GM21825 (cell line): ENCODE measurements around the gene MCOLN1.

Source experiments
- ATAC-seq: cut with Tn5 transposase; IDR thresholded peaks from one replicate; pipeline ENCODE4 v1.9.1; 2021; ENCODE audit warnings: mild to moderate bottlenecking, moderate library complexity; ENCODE audit not compliant: unreplicated experiment

Gene MCOLN1

DNA sequence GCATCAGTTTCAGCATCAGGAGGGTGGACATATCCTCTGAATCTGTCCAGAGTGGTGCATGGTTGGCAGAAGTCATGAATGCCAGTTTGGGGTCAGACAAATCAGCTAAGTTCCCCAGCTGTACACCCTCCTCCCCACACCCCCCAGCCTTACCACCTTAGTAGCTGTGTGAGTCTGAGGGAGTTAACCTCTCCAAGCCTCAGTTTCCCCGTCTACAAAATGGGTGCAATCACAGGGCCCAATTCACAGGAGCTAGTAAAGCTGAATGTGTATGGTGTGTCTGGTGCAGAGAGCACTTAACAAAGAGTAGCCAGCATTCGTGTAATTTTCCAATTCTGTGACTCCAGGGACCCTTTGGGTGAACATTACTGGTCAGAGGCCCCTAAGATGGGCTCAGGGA is 19.9 kb upstream of the MCOLN1 start:
- ATAC-seq = no peak

- no peak for ATAC-seq
Measured at GRCh38 chr19:7504684-7505083, 17.7 kb upstream of the MCOLN1 start.

DNA sequence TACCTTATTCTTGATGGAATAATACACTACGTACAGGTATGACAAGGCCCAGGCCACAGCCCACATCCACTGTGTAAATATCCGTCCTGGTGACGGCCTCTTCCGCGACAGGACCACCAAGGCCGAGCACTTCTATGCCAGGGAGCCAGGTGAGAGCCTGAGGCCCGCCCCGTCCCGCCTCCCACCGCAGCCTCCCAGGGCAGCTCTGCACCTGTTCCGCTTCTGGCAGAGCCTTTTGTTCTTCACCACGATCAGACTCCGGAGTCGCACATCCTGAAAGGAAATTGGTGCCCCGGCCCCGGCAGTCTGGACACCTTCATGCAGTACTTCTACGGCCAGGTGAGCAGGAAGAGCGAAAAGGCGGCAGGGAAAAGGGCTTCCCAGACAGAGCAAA is 17.1 kb upstream of the MCOLN1 start:
- no peak for ATAC-seq

- no peak for ATAC-seq
Measured at GRCh38 chr19:7505682-7506384, 16.6 kb upstream of the MCOLN1 start.

- ATAC-seq = no peak
Measured at GRCh38 chr19:7506385-7507328, 15.8 kb upstream of the MCOLN1 start.

GRCh38 chr19:7507884-7508283 is 14.5 kb upstream of the MCOLN1 start:
- ATAC-seq = no peak

DNA sequence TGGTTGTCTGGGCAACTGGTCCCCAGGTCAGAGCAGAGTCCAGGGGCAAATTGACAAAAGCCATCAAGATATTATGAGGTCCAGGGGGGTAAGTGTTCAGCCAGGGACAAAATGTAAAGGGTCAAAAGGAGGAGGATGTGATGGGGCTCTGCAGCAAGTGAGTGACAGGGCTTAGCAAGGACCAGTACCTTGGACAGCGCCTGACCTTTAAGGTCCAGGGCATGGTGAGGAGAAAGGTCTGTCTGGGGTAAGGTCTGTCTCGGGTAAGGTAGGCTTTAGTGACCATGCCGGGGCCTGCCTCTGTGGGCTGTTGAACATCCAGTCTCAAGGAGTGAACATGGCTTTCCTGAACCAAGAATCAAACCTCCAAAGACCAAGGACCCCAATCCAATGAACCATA is 12.8 kb upstream of the MCOLN1 start:
- no peak for ATAC-seq

DNA sequence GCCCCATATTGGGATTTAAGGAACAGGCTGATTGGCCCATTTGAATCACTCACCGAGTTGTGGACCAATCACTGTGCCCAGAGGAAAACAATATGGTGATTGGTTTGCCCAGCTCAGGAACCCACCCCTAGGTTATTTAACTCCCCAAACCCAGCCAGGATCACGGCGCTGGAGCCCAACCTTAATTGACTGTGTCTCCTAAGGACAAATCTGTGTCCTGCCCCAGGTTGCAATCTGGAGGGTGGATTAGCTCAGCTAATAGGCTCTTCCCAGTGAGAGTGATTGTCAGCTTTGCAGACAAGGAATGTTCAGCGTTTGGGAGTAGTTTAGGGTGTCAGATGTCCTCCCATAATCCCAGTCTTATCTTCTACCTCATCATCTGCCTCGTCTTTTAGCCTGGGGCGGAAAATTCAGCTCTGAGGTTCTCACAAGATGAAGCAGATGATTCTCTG is 10.0 kb upstream of the MCOLN1 start:
- no peak for ATAC-seq

DNA sequence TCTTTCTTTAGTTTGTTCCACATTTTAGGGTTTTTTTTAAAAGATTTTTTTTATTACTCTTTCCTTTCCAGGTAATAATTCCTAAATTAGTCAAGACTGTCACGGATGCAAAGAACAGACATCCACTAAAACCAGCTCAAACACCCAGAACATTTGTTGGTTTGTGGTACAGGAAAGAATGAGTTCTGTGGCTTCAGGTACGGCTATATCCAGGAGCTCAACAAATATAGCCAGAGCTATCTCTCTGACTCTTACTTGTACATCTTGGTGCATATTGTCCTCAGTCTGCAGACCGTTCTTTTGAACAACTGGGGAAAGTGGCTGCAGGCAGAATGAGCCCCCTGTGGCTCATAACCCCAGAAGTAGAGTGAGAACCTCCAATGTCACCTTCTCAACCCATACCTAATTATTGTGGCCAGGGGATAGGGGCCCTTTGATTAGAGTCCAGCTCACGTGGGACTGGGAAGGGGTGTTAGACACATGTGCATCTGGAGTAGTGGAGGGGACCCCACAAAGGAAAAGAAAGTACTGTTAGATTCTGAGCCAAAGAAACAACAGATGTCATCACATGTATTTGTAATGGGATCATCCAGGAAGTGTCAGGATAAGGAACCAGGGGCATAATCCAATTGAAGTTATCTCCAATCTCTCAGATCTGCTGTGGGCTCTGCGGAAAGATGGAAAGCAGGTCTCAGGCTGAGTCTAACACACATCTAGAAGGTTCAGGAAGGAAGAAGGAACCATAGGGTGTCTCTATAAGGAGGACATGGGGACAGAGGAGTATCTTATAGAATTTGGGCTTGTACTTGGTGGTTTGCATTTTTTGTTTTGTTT is 8.4 kb upstream of the MCOLN1 start:
- ATAC-seq = no peak

- no peak for ATAC-seq
Measured at GRCh38 chr19:7515110-7515644, 7.2 kb upstream of the MCOLN1 start.

GRCh38 chr19:7515645-7516151 is 6.7 kb upstream of the MCOLN1 start, which contains the start of gene ZNF358:
Gene ZNF358 (plus strand): TSS chr19:7516103. CDS start chr19:7519243, 3,140 bp downstream.
- no peak for ATAC-seq

- no peak for ATAC-seq
Measured at GRCh38 chr19:7516333-7516732, 6.1 kb upstream of the MCOLN1 start.

DNA sequence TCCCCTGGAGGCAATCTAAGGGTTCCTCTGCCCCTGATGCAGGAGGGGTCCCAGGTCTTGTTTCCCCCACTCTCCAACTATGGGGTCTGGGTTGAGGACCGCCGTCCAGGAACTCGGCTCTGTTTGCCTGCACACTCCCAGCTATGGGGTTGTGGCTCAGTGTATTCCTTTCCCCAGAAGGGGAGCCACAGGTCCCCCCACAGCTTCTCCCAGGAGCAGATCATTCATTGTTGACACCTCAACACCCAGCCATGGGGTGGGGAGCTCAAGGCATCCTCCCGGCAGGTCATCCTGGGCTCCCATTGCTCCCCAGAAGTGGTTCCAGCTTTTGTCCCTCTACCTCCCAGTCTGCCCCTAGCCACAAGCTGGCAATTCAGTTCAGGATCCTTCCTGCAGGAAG is 5.5 kb upstream of the MCOLN1 start:
- ATAC-seq = no peak

DNA sequence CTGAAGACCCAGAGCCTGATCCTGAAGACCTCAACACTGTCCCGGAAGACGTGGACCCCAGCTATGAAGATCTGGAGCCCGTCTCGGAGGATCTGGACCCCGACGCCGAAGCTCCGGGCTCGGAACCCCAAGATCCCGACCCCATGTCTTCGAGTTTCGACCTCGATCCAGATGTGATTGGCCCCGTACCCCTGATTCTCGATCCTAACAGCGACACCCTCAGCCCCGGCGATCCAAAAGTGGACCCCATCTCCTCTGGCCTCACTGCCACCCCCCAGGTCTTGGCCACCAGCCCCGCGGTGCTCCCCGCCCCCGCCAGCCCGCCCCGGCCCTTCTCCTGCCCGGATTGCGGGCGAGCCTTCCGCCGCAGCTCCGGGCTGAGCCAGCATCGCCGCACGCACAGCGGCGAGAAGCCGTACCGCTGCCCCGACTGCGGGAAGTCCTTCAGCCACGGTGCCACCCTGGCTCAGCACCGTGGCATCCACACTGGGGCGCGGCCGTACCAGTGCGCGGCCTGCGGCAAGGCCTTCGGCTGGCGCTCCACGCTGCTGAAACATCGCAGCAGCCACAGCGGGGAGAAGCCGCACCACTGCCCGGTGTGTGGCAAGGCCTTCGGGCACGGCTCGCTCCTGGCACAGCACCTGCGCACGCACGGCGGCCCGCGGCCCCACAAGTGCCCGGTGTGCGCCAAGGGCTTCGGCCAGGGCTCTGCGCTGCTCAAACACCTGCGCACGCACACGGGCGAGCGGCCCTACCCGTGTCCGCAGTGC is 2.9 kb upstream of the MCOLN1 start:
- ATAC-seq = no peak

- ATAC-seq = no peak
Measured at GRCh38 chr19:7520131-7521051, 2.0 kb upstream of the MCOLN1 start.

DNA sequence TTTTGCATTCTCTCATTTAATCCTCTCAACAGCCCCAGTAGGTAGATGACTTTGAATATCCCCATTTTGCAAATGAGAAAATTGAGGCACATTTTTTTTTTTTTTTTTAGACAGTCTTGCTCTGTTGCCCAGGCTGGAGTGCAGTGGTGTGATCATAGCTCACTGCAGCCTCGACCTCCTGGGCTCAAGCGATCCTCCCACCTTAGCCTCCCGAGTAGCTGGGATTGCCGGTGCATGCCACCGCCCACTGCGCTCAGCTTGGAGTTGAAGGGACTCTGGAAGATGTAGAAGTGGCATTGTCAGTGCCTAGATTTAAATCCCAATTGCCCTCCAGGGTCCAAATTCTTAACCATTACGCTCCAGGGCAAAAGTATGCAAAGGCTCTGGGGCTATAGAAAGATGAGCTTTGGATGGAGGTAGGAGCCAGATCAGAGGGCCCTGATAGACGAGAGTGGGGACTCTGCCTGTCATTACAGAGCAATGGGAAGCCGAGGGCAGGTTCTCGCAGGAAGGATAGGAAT is 813 bp upstream of the MCOLN1 start:
- ATAC-seq = no peak

DNA sequence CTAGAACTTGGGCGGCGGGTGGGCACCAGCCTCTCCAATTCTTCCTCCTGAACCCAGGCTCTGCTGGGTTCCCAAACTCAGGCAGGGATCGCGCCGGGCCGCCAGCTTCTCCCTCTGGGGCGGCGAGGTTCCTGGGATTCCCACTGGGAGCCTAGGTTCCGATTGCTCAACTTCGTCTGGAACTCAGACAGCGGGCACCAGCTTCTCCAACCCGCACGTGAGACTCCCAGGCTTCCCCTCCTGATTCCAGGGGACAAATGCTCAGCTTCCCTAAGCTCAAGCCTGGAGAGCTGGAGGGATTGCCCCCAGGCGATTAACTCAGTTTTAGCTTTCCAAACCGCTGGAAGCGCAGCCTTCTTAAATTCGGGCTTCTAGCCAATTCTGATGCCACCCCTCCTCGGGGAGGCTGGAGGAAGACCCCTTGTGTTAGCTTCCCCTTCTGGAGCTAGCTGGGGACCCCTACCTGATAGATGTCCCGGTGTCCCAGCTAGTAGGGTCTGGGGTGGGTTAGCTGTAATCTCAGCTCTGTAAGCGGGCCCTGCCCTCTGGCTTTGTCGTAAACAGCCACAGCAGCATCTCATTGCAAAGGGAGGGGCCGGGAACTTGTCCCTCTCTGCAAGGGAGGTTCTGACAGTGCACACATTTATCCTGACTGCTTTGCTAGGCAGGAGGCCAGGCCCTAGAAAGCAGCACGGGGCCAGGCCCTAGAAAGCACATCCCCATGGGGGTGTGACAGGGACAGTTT is 671 bp downstream of the MCOLN1 start:
- no peak for ATAC-seq

- ATAC-seq = no peak
Measured at GRCh38 chr19:7524523-7524922, 2.1 kb downstream of the MCOLN1 start.
